ENCODE measurements around the gene SLC38A2. TPM values are rescaled to one million over a fixed set of nuclear protein-coding genes. Genes with fewer than 3 reads are reported as not detected.

The SLC38A2 gene
- 161 TPM for total RNA-seq
- long read RNA-seq, full-length matches to known transcripts = 29 of 37 reads
- long read RNA-seq, partial matches to known transcripts = 5 of 37 reads
- long read RNA-seq, other reads (novel, unspliced or antisense) = 3 of 37 reads

DNA sequence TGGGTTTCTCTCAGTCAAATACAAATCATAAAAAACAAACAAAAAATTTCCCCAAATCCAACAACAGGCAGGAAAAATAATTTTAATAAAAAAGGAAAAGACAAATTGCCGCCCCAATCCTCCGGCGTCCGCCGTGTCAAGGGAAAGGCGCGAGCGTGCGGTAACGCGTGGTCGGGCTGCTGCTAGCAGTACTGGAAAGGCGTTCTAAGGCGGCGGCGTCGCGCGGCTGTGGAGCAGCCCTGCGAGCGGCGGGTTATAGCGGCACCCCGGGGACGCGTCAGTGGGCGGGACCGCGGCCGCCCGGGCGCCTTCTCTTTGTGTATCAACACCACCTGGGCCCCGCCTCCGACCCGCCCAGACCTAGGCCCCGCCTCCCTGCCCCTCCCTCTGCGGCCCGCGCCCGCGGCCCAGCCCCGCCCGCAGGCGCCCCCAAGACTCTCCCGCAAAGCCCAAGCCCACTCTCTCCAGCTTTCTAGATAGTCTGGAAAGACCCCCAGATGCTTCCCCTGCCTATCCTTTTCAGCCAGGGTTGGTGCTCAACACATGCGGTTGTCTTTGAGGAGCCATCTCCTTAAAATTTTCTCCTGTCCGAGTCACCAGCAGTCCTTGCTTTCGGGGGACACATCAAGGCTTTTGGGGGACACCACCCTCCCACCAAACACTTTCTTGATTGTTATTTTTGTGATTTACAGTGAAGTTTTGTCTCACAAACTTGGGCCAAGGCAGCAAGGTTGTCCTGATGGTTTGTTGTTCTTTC lies at the start of gene SLC38A2:
Gene SLC38A2, minus strand, starts transcription at position 230 of the 757 bp plus-strand sequence. CDS start 1,480 bp downstream, outside the sequence.
- peak; percentile 98 for ATAC-seq
- intact Hi-C loops (cut with DNase I) = loop anchor here (1.0 to 5.0 kb wide), 4 partner anchors 11 to 380 kb away; partner anchors contain the start of gene SCAF11
- DNase-seq (ENCODE audit: missing footprints) = peak; percentile 100

- no peak for DNase-seq (ENCODE audit: missing footprints)
- intact Hi-C loops (cut with DNase I) = no loop called here
- no peak for ATAC-seq
Measured at GRCh38 chr12:46419675-46420074, 47.1 kb upstream of the SLC38A2 start.

GRCh38 chr12:46415552-46415951 lies 43.0 kb upstream of the SLC38A2 start:
- ATAC-seq (peak; percentile 79), DNase-seq (ENCODE audit: missing footprints) (no peak)
- intact Hi-C loops (cut with DNase I) = no loop called here

- ATAC-seq = no peak
- intact Hi-C loops (cut with DNase I) = no loop called here
- DNase-seq (ENCODE audit: missing footprints) = no peak
Measured at GRCh38 chr12:46414591-46415268, 42.2 kb upstream of the SLC38A2 start.

DNA sequence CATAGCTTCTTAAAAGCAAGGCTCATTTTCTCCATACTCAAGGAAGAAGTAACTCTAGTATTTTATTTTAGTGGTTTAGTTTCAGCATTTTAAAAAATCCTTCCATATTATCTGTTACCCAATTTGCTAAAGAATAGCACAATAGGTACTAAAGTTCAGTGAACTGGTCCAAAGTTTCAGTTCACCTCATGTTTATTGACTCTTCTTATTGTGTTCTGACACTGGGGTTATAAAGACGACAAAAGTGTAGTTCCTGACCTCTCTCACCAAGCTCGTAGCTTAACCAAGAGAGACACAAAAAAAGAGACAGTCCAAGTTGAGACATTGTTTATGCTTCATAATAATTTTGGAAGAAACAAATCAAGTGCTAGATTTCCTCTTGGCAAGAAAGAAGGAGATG lies 40.8 kb upstream of the SLC38A2 start:
- ATAC-seq = no peak
- intact Hi-C loops (cut with DNase I) = no loop called here

GRCh38 chr12:46412857-46413256 lies 40.3 kb upstream of the SLC38A2 start:
- DNase-seq (ENCODE audit: missing footprints) (no peak), ATAC-seq (no peak)
- intact Hi-C loops (cut with DNase I) = no loop called here

More for the DNA sequence above, 40.8 kb upstream of the SLC38A2 start:
- no peak for DNase-seq (ENCODE audit: missing footprints)

DNA sequence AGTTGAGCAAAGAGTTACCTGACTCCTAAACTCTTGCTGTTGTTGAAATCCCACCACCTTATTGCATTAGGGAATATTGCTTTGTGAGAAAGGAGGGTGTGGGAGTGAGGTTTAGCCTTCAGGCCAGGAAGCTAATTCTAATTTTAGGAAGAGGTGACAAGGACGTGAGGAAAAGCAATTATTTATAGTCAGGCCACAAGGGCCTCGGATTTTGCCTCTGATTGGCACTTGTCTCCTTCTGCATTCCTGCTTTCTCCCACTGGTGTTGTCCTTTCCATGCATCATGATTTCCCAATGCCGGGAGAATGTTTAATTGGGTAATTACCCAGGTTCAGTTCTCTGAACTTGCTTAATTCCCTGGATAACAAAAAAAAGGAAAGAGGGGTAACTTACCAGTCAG lies 37.9 kb upstream of the SLC38A2 start:
- DNase-seq (ENCODE audit: missing footprints) (no peak), ATAC-seq (peak; percentile 82)
- intact Hi-C loops (cut with DNase I) = no loop called here

- intact Hi-C loops (cut with DNase I) = no loop called here
- no peak for DNase-seq (ENCODE audit: missing footprints)
- ATAC-seq = no peak
Measured at GRCh38 chr12:46409974-46410373, 37.4 kb upstream of the SLC38A2 start.

- no peak for ATAC-seq
- no peak for DNase-seq (ENCODE audit: missing footprints)
- intact Hi-C loops (cut with DNase I) = no loop called here
Measured at GRCh38 chr12:46409342-46409741, 36.8 kb upstream of the SLC38A2 start.

DNA sequence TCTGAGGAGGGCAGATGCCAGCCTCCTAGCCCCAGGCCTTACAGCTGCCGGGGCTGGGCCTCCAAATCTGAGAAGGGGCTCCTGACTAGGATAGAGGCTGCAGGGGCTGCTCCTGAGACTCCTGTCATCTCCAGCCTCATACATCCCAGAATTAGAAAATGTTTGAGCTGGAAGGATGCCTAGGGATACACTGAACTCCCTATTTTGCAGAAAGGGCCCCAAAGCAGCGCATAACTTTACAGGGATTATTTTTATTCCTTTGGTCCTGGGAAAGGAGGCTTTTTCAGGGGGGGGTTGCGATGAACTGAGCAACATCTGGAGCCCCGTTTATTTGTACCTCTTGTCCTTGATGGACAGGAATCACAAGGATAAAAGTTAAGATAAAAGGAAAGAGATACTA lies 35.9 kb upstream of the SLC38A2 start:
- ATAC-seq = no peak
- intact Hi-C loops (cut with DNase I) = no loop called here

DNA sequence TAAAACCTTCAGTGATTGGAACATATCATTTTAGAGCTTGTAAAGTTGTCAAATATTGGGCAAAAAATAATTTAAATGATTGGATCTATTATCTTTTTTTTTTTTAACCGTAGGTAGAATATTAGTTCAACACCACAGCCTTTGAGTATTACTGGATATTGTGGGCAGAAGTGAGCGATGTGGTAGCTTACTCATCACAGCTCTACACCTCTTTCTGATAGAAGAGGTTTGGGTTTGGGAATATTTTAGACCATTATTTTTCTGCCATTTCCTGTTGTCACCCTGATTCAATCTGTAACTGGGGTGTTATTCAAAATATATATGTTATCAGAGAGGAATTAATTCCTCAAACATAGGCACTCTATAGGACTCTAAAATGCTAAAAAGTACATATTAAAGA lies 34.8 kb upstream of the SLC38A2 start:
- intact Hi-C loops (cut with DNase I) = no loop called here
- no peak for ATAC-seq
- DNase-seq (ENCODE audit: missing footprints) = no peak

More for the DNA sequence above, 35.9 kb upstream of the SLC38A2 start:
- DNase-seq (ENCODE audit: missing footprints) = no peak

DNA sequence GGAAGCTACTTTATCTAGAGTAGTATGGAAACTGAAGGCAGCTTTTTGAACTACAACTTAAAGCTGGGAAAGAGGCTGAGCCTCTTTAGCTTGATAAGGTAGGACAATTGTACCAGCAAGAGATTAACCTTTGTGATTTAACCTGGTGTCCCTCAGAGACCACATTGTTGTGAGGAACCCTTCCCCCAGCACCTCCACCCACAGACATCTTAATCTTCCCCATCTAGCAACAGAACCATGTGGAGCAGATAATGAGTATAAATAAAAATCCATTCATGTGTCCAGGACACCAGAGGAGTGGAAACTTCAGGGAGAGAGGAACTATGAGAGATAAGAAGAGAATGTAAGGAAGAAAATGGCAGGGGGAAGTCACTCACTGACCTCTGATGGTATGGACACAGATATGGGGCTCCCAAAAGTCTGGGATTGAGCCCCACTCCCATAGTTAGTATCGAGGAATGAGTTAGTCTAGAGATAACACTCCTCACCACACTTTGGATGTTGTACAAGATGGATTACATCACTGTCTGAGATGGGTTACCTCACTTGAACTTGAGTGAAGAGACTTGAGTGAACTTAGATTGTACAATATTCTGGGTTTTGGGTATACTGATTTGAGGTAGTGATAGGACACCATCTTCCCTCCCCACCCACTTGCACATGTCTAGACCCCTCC lies 33.9 kb upstream of the SLC38A2 start:
- intact Hi-C loops (cut with DNase I) = no loop called here
- DNase-seq (ENCODE audit: missing footprints) (no peak), ATAC-seq (no peak)

DNA sequence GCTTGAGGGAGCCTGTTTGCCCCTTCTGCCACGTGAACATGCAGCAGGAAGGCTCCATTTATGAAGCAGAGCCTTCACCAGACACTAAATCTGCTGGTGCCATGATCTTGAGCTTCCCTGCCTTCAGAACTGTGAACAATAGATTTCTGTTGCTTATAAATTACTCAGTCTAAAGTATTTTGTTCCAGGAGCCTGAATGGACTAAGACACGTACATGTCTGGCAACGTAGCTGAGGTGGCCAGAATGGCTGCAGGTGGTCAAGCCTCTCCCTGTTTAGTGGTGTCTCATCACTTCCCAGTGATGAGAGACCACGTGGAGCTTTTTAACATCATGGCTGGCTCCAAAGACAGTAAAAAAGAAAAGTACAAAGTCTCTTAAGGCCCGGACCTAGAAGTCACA lies 32.2 kb upstream of the SLC38A2 start:
- intact Hi-C loops (cut with DNase I) = no loop called here
- DNase-seq (ENCODE audit: missing footprints) (no peak), ATAC-seq (no peak)

DNA sequence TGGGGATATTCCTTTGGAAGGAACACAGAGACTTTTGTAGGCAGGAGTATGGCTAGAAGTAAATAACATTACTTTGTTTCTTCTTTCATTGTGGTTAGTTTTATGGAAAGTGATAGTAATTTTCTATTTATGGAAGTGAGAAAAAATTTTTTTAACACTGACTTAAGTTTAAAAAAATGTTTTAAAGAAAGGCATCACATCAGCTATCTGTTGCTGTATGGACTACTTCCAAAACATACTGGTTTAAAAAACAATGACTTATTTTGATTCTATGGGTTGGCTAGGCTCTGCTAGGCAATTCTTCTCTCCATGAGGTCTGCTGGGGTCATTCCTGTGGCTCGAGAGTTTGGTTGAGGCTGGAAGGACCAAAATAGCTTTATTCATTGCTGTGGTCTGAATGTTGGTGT lies 31.7 kb upstream of the SLC38A2 start:
- intact Hi-C loops (cut with DNase I) = no loop called here
- DNase-seq (ENCODE audit: missing footprints) (no peak), ATAC-seq (no peak)

DNA sequence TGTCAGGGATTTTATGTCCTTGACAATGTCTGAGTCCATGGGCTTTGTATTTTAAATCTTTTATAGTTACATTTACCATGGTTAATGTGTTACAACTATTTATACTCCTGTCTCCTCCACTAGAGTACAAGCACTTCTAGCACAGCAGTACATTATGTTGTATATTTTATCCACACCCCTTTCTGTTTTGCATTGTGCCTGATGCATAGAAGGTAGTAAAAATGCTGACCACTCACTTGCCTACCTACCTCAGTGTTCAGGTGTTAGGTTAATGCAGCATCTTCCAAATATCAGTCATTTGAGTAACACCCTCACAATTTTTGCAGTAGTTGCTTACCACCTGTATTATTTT lies 31.1 kb upstream of the SLC38A2 start:
- intact Hi-C loops (cut with DNase I) = no loop called here
- ATAC-seq (no peak), DNase-seq (ENCODE audit: missing footprints) (no peak)

- no peak for DNase-seq (ENCODE audit: missing footprints)
- intact Hi-C loops (cut with DNase I) = no loop called here
- ATAC-seq = no peak
Measured at GRCh38 chr12:46402941-46403718, 30.6 kb upstream of the SLC38A2 start.

DNA sequence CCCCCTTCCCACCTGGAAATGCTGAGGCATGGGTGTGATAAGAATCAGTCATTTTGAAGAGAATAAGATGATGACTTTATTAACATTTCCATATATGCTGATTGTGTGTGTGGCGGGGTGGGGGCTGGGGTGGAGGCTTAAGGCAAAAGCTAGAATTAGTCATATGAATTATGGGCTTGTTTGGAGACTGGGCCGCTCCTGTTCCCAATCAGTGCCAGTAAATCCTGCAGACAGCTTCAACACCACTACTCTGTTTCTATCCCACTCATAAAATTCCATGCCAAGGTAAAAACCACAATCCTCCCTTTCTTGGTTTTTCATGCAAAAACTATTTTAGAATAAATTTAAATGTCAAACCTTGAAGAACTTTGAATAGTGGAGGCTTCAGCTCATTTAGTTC lies 29.9 kb upstream of the SLC38A2 start:
- no peak for DNase-seq (ENCODE audit: missing footprints)
- intact Hi-C loops (cut with DNase I) = no loop called here
- ATAC-seq = no peak

- DNase-seq (ENCODE audit: missing footprints) = no peak
Measured at GRCh38 chr12:46401662-46402061, 29.1 kb upstream of the SLC38A2 start.

DNA sequence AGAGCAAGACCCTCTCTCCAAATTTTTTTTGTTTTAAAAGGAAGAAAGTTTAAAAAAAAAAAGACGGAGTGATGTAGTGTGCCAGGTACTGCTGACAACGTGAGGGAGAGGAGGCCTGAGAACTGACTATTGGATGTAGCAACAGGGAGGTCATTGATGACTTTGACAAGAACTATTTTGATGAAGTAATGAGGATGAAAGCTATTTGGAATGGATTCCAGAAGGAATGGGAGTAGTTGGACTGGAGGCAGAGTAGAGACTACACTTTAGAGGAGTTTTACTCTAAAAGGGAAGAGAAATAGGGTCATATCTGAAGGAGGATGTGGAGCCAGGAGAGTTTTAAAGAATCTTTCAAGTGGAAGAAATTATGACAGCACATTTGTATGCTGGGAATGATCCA lies 27.8 kb upstream of the SLC38A2 start:
- intact Hi-C loops (cut with DNase I) = no loop called here
- ATAC-seq = no peak
- no peak for DNase-seq (ENCODE audit: missing footprints)

More at GRCh38 chr12:46401662-46402061, 29.1 kb upstream of the SLC38A2 start:
- intact Hi-C loops (cut with DNase I) = no loop called here
- peak; percentile 29 for ATAC-seq

Data from Right ventricle myocardium inferior (tissue), 1 donor.